B cell (primary cell): Measurements from ENCODE around the gene ATP10A.

Experiments
- EZH2 ChIP-seq: IDR thresholded peaks from 2 replicates; pipeline ENCODE4 v1.6.1; 2012; ENCODE audit warnings: borderline replicate concordance, low read depth, mild to moderate bottlenecking, moderate library complexity, low read length; ENCODE audit not compliant: insufficient read depth, poor library complexity, severe bottlenecking
- TF ChIP-seq, protein P1 (sequence below): fragments of 200-600 bp; IDR thresholded peaks from one replicate; pipeline ENCODE4 v1.8.0; 2022; ENCODE audit warnings: antibody characterized with exemption, mild to moderate bottlenecking

- TF ChIP-seq, protein P1, sequence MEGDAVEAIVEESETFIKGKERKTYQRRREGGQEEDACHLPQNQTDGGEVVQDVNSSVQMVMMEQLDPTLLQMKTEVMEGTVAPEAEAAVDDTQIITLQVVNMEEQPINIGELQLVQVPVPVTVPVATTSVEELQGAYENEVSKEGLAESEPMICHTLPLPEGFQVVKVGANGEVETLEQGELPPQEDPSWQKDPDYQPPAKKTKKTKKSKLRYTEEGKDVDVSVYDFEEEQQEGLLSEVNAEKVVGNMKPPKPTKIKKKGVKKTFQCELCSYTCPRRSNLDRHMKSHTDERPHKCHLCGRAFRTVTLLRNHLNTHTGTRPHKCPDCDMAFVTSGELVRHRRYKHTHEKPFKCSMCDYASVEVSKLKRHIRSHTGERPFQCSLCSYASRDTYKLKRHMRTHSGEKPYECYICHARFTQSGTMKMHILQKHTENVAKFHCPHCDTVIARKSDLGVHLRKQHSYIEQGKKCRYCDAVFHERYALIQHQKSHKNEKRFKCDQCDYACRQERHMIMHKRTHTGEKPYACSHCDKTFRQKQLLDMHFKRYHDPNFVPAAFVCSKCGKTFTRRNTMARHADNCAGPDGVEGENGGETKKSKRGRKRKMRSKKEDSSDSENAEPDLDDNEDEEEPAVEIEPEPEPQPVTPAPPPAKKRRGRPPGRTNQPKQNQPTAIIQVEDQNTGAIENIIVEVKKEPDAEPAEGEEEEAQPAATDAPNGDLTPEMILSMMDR: no peak
- TF ChIP-seq EZH2: no peak
Measured at GRCh38 chr15:25909806-25910205, 46.7 kb upstream of the ATP10A start.
